Coronary artery (tissue), 2 donors: ENCODE data around the gene CADPS.

Experiments
- DNase-seq: peaks from one replicate; pipeline ENCODE4 v3.0.0-alpha.2; 2017; ENCODE audit warnings: low spot score
- H3K27ac ChIP-seq, 2 donors: fragments of 200-600 bp; sonication (generic); one replicate each; pipeline ENCODE4 v1.5.1; 2016 to 2019
- H3K4me3 ChIP-seq: fragments of 200-600 bp; sonication (generic); 2 replicates; pipeline ENCODE4 v1.5.1; 2016; ENCODE audit warnings: mild to moderate bottlenecking, moderate library complexity
- TF ChIP-seq, protein P1 (sequence below): fragments of 200-600 bp; sonication (generic); IDR thresholded peaks from one replicate; pipeline ENCODE4 v1.5.1; 2019; ENCODE audit warnings: antibody characterized with exemption

CADPS gene

DNA sequence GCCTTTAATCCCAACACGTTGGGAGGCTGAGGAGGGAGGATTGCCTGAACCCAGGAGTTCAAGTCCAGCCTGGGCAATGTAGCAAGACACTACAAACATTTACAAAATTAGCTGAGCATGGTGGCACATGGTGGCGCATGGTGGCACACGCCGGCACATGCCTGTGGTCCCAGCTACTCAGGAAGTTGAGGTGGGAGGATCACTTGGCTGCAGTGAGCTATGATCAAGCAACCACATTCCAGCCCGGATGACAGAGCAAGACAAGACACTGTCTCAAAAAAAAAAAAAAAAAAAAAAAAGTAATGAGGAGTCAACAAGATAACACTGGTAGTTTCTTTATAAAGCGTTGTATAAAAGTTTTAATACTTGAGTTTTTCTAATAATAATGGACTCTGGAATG lies 511.9 kb downstream of the CADPS start:
- Histone ChIP-seq H3K27ac (no peak overlapping the region), H3K4me3 (no peak overlapping the region)
- TF ChIP-seq, protein P1, sequence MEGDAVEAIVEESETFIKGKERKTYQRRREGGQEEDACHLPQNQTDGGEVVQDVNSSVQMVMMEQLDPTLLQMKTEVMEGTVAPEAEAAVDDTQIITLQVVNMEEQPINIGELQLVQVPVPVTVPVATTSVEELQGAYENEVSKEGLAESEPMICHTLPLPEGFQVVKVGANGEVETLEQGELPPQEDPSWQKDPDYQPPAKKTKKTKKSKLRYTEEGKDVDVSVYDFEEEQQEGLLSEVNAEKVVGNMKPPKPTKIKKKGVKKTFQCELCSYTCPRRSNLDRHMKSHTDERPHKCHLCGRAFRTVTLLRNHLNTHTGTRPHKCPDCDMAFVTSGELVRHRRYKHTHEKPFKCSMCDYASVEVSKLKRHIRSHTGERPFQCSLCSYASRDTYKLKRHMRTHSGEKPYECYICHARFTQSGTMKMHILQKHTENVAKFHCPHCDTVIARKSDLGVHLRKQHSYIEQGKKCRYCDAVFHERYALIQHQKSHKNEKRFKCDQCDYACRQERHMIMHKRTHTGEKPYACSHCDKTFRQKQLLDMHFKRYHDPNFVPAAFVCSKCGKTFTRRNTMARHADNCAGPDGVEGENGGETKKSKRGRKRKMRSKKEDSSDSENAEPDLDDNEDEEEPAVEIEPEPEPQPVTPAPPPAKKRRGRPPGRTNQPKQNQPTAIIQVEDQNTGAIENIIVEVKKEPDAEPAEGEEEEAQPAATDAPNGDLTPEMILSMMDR, result no peak
- no peak for DNase-seq

GRCh38 chr3:62361824-62362223 lies 513.4 kb downstream of the CADPS start:
- DNase-seq, result no peak
- TF ChIP-seq, protein P1, result no peak
- H3K4me3 ChIP-seq, result no peak overlapping the region
- H3K27ac ChIP-seq, result no peak overlapping the region

DNA sequence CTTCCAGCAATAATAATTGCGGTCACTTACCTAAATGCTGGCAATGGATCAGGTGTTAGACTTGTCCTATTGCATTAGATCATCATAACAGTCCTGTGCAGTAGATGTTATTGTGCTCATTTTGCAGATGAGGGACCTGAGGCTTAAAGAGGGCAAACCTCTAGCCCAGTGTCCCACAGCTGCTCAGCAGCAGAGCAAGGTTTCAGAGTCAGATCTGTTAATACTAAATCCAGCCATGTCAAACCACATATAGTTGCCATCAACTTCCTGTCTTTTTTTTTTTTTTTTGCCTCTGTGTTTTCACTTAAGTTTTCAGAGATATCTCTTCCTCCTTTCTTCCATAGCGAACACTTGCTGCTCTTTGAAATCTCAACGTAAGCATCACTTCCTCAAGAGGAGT lies 514.0 kb downstream of the CADPS start:
- Histone ChIP-seq H3K4me3 (no peak overlapping the region), H3K27ac (no peak overlapping the region)
- no peak for DNase-seq
- TF ChIP-seq, protein P1, result no peak

- Histone ChIP-seq H3K27ac (no peak overlapping the region), H3K4me3 (no peak overlapping the region)
- DNase-seq, result no peak
- TF ChIP-seq, protein P1, result no peak
Measured at GRCh38 chr3:62359531-62359930, 515.7 kb downstream of the CADPS start.

DNA sequence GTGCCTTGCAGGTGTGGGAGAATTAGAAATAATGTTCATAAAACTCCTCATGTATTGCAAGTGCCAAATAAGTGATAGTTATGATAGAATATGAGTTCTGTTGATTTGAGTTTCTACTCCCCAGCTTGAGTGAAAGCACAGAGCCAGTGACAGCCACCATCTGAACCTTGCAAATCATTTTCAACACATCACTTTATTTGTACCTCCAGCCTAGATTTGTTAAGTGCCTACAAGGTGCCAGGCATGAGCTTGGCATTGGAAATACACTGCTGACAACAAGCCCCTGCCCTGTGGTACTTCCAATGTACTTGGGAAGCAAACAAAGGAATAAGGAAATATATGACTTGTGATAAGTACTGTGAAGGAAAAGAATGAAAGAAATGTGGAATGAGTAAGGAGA lies 518.9 kb downstream of the CADPS start:
- DNase-seq, result no peak

GRCh38 chr3:62355703-62356102 lies 519.5 kb downstream of the CADPS start:
- H3K27ac ChIP-seq, result no peak overlapping the region
- no peak for DNase-seq
- H3K4me3 ChIP-seq, result no peak overlapping the region
- TF ChIP-seq, protein P1, result no peak

More for the DNA sequence above, 518.9 kb downstream of the CADPS start:
- Histone ChIP-seq H3K27ac (no peak overlapping the region), H3K4me3 (no peak overlapping the region)
- TF ChIP-seq, protein P1, result no peak
